Activated T-cell treated with anti-CD3 and anti-CD28 coated beads, Interleukin-2, amount 50 U/mL, for 24 hours (primary cell): ENCODE data around the gene CEP350.

Experiments
- DNase-seq: peaks from one replicate; pipeline ENCODE4 v3.0.0-alpha.2; 2020
- H3K27ac Mint-ChIP-seq: 2 replicates; pipeline ENCODE4 v1.8.0; 2020; ENCODE audit warnings: mild to moderate bottlenecking, mixed read lengths
- H3K27me3 Mint-ChIP-seq: 2 replicates; pipeline ENCODE4 v1.8.0; 2020; ENCODE audit warnings: mixed read lengths
- H3K36me3 Mint-ChIP-seq: 2 replicates; pipeline ENCODE4 v1.8.0; 2020; ENCODE audit warnings: low read depth, mixed read lengths
- H3K4me1 Mint-ChIP-seq: 2 replicates; pipeline ENCODE4 v1.8.0; 2020; ENCODE audit warnings: low read depth, mixed read lengths
- H3K4me3 Mint-ChIP-seq: 2 replicates; pipeline ENCODE4 v1.8.0; 2020; ENCODE audit warnings: mild to moderate bottlenecking, moderate library complexity, mixed read lengths
- H3K9me3 Mint-ChIP-seq: 2 replicates; pipeline ENCODE4 v1.8.0; 2020; ENCODE audit warnings: mixed read lengths

Gene CEP350

DNA sequence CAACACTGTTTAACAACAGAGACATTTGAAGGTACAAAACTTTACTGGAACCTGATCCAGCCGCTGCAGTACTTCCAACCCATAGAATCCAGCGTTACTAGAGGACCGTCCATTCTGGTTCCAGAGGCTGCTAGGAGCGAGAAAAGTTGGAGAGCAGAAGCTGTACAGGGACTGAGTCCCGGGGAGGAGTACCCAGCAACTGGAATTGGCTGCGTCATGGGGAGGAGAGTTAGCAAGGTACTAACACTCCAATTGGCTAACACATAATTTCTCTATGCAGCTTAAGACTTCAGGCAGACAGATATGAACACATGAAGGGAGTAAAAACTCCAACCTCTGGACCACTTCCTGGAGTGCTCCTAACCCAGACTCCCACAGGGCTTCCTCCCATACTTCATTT lies 198.0 kb downstream of the CEP350 start:
- H3K36me3 Mint-ChIP-seq: peaks cover 2% of the 10 kb centered on the region
- H3K9me3 Mint-ChIP-seq: no peaks in the 10 kb centered on the region
- no peak for DNase-seq
- no peaks in the 10 kb centered on the region for H3K27me3 Mint-ChIP-seq
- H3K4me3 Mint-ChIP-seq: no peak overlapping the region
- H3K4me1 Mint-ChIP-seq: peaks cover 28% of the 10 kb centered on the region
- no peak overlapping the region for H3K27ac Mint-ChIP-seq

DNA sequence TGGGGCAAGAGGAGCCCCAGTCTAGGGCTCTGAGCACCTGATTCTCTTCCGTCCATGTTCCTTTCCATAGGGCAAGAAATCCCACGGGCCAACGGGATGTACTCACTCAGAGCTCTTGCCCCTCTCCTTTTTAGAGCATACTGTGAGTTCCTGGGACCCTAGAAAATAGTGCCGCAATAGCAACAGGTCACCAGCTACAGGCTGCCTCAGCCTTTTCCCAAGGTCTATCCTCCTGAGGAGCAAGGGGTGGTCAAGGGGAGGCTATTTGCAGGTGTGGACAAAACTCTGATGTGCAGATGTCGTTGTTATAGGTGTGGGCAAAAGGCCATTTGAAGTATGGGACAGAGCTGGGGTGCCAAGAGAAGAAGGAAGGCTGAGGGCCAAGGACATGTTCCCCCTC lies 198.4 kb downstream of the CEP350 start:
- Mint-ChIP-seq H3K4me1 (peaks cover 29% of the 10 kb centered on the region), H3K4me3 (peak overlapping the region; percentile 90)

DNA sequence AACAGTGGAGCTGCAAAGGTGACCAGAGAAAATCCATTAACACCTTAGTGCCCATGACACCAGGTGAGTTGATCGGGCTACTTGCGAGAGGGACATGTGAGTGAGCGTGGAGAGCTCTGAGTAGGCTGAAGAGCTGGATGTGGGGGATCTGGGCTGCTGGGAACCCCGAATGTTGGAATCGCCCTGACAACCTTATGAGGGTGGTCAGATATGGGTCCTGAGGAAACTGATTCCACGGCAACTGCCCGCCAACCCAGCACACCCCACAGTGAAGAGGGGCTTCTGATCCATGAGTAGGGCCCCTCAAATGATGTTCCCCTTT lies 199.4 kb downstream of the CEP350 start:
- no peaks in the 10 kb centered on the region for H3K9me3 Mint-ChIP-seq
- no peaks in the 10 kb centered on the region for H3K27me3 Mint-ChIP-seq
- H3K36me3 Mint-ChIP-seq: peaks cover 2% of the 10 kb centered on the region
- peaks cover 32% of the 10 kb centered on the region for H3K4me1 Mint-ChIP-seq
- H3K27ac Mint-ChIP-seq: peak overlapping the region; percentile 90
- peak overlapping the region; percentile 90 for H3K4me3 Mint-ChIP-seq
- no peak for DNase-seq

More for the DNA sequence above, 198.4 kb downstream of the CEP350 start:
- DNase-seq: no peak
- no peaks in the 10 kb centered on the region for H3K9me3 Mint-ChIP-seq
- no peaks in the 10 kb centered on the region for H3K27me3 Mint-ChIP-seq
- H3K27ac Mint-ChIP-seq: no peak overlapping the region
- peaks cover 2% of the 10 kb centered on the region for H3K36me3 Mint-ChIP-seq

DNA sequence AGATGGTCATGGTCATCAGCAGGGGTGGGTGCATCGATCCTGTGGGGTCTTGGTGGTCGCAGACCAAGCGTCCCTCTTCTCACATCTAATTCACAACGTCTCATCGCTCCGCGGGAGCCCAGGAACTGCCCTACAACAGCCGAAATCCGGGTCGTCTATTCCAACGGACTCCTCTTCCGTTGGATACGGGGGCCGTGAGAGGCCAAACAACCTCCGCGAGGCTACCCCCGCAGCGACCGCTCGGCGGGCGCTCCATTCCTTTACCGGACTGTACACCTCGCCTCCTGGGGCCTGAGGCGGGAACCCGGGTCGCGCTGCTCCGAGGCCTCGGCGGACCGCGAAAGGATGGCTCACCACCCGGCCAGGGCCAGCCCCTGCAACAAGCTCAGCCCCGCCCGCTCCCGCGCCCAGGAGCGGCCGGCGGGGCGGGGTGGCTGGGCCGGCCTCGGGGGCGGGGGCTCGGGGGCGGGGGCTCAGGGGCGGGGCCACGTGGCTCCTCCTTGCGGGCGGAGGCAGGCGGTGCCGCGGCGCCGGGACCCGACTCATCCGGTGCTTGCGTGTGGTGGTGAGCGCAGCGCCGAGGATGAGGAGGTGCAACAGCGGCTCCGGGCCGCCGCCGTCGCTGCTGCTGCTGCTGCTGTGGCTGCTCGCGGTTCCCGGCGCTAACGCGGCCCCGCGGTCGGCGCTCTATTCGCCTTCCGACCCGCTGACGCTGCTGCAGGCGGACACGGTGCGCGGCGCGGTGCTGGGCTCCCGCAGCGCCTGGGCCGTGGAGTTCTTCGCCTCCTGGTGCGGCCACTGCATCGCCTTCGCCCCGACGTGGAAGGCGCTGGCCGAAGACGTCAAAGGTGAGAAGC lies 199.9 kb downstream of the CEP350 start, which contains the start of gene QSOX1:
TSS of gene QSOX1 (plus strand) at position 545 of the 857 bp plus-strand sequence. CDS start at position 584, 39 bp downstream.
- H3K27me3 Mint-ChIP-seq: no peaks in the 10 kb centered on the region
- H3K4me1 Mint-ChIP-seq: peaks cover 33% of the 10 kb centered on the region
- H3K36me3 Mint-ChIP-seq: peaks cover 2% of the 10 kb centered on the region
- peak within 1 kb of the TSS; percentile 91 for H3K27ac Mint-ChIP-seq
- H3K9me3 Mint-ChIP-seq: no peaks in the 10 kb centered on the region
- peak within 1 kb of the TSS; percentile 90 for H3K4me3 Mint-ChIP-seq
- DNase-seq: peak; percentile 94

DNA sequence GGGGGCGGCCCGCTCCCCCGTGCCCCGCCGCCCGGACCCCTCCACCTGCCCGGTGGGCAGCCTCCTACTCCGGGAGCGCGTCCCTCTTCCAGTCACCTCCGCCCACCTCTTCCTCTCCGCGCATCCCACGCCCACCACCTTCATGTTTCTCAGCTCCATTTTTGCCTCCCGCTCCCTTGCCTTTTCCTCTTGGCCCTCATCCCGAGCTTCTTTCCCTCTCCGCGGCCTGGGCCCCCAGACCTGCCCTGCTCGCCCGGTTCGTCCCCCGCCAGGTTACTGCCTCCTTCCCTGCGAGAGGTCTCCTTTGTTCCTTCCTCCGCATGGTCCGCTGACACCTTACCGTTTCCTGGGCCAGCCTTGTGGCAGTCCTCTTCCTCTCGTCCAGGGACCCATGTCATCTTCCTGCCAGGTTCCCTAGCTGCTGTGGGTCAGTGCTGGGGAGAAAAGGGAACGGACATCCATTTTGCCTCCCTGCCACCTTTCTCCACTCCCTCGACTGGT lies 200.6 kb downstream of the CEP350 start:
- H3K36me3 Mint-ChIP-seq: peaks cover 2% of the 10 kb centered on the region
- peak overlapping the region; percentile 91 for H3K27ac Mint-ChIP-seq
- H3K9me3 Mint-ChIP-seq: no peaks in the 10 kb centered on the region
- DNase-seq: no peak
- H3K4me1 Mint-ChIP-seq: peaks cover 35% of the 10 kb centered on the region
- no peaks in the 10 kb centered on the region for H3K27me3 Mint-ChIP-seq
- peak overlapping the region; percentile 87 for H3K4me3 Mint-ChIP-seq

DNA sequence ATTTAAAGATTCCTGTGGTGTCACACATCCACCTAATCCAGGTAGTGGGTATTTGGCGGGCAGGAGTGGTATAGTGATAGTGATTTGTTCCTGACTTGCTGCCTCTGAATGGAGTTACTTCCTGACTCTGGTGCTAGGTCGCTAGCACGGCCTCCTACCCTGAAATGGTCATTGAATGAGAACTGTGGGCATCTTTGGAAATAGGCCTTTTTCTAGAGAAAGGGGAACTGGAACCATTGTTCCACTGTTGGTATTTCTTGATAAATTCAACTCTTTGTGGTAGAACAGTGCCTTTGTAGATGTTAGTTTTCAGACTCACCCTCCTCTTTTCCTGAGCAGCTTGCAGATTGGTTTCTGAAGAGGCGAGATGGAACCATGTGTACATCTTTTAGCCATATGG lies 201.6 kb downstream of the CEP350 start:
- DNase-seq: no peak
- H3K27me3 Mint-ChIP-seq: no peaks in the 10 kb centered on the region
- H3K27ac Mint-ChIP-seq: no peak overlapping the region
- peaks cover 2% of the 10 kb centered on the region for H3K36me3 Mint-ChIP-seq
- peak overlapping the region; percentile 87 for H3K4me3 Mint-ChIP-seq
- no peaks in the 10 kb centered on the region for H3K9me3 Mint-ChIP-seq
- H3K4me1 Mint-ChIP-seq: peaks cover 35% of the 10 kb centered on the region

DNA sequence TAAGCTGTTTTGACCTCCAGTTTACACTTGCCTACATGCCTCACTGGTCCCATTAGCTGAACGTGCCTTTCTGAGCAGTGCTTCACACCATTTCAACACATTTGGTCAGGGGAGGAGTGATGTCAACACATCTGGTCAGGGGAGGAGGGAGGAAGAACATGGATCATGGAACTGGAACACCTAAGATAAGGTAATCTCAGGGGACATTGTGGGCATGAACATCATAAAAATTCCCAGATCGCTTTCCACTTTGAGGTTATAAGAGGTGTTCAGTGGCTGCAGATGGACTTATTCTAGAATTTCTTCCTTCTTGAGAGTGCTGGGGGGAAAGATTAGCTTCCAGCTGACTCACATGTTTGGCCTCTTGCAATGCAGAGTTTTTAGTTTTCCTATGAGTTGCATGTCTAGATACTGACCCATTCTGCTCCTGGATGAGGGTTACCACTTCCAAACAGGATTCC lies 202.1 kb downstream of the CEP350 start:
- Mint-ChIP-seq H3K9me3 (no peaks in the 10 kb centered on the region), H3K27me3 (no peaks in the 10 kb centered on the region), H3K36me3 (peaks cover 2% of the 10 kb centered on the region), H3K27ac (peak overlapping the region; percentile 4), H3K4me3 (peak overlapping the region; percentile 87), H3K4me1 (peaks cover 35% of the 10 kb centered on the region)
- DNase-seq: no peak

DNA sequence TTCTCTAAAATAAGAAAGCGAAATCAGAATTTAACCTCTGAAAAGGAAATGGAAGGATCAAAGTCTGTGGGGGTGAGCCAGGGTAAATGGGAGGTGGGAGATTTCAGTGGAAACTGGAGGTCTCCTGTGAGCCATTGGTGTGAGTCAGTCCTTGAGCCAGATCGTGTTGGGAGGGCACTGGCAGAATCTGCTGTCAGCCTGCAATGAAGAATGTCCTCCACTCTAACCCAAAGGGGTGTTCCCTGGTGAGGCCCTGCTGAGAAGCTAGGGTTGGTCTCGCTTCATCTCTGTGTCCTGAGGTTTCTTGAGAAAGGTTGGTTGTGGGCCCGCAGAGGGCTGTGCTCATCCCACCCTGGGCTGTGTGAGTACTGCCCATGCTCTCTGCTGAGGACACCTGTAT lies 202.5 kb downstream of the CEP350 start:
- H3K36me3 Mint-ChIP-seq: peaks cover 2% of the 10 kb centered on the region
- DNase-seq: no peak
- no peak overlapping the region for H3K4me3 Mint-ChIP-seq
- H3K4me1 Mint-ChIP-seq: peaks cover 35% of the 10 kb centered on the region
- no peaks in the 10 kb centered on the region for H3K27me3 Mint-ChIP-seq
- no peak overlapping the region for H3K27ac Mint-ChIP-seq
- no peaks in the 10 kb centered on the region for H3K9me3 Mint-ChIP-seq

DNA sequence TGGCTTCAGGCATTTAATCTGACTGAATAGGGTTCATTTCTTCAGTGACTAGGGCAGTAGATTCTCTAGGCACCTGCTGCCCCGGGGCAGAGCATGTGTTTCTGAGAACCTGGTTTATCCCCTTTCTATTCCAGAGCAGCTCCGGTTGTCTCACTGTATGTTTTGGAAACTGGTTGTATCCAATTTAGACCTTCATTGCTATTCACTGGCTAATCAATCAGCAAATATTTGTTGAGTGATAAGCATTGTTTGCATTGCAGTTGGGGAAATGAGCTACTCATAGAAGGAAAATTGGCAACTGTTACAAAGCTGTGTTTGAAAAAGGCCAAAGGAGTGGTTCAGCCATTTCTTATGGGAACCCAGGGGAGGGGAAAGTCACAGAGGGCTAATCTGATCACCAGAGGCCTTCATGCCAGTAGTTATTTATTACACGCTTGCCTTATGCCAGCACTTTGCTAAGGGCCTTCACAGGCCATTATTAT lies 203.0 kb downstream of the CEP350 start:
- H3K27ac Mint-ChIP-seq: no peak overlapping the region
- no peak for DNase-seq
- H3K36me3 Mint-ChIP-seq: peaks cover 2% of the 10 kb centered on the region
- H3K4me3 Mint-ChIP-seq: no peak overlapping the region
- H3K27me3 Mint-ChIP-seq: no peaks in the 10 kb centered on the region
- H3K9me3 Mint-ChIP-seq: no peaks in the 10 kb centered on the region
- H3K4me1 Mint-ChIP-seq: peaks cover 35% of the 10 kb centered on the region

DNA sequence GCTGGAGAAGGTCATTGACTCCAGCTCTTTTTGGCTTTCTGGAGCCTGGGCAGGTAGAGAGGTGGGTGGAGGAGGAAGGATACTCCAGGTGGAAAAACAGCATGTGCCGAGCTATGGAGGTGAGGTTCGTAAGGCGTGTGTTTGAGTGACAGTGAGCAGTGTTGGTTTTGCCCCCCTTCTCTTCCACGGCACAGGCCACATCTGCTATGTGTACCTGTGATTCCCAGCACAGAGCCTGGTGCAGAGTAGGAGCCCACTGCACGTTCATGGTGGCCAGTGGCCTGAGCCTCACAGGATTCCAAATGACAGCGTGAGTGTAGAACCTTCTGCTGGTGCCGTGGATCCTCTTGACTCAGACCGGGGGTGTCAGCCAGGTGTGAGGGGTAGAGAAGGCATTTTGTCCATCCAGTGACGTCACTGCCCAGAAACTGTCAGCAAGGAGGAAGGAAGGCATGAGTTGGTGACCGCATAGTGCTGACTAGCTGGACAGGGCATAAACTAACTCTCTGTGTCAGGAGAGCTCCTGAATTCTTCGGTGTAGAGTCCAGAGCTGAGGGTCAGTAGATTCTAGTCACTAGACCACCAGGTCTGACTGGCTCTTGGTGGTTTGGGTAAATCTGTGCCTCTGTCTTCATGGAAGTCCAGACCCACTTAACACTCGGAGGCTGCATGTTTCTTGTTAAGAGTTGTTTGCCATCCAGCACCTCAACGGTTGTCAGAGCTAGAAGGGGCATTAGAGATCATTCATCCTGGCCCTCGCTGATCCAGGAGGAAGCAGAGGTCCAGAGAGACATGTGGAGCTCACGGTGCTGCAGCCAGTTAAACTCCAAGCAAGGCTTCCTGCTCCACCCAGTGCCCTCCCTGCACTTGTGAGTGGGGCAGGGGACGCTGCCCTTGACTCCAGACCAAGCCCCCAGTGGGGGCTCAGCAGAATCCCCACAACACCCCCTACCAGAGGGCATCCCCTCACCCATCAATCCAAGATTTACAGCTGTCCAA lies 203.8 kb downstream of the CEP350 start:
- Mint-ChIP-seq H3K27ac (no peak overlapping the region), H3K4me3 (no peak overlapping the region), H3K27me3 (no peaks in the 10 kb centered on the region), H3K9me3 (no peaks in the 10 kb centered on the region), H3K4me1 (peaks cover 35% of the 10 kb centered on the region), H3K36me3 (peaks cover 2% of the 10 kb centered on the region)
- no peak for DNase-seq

DNA sequence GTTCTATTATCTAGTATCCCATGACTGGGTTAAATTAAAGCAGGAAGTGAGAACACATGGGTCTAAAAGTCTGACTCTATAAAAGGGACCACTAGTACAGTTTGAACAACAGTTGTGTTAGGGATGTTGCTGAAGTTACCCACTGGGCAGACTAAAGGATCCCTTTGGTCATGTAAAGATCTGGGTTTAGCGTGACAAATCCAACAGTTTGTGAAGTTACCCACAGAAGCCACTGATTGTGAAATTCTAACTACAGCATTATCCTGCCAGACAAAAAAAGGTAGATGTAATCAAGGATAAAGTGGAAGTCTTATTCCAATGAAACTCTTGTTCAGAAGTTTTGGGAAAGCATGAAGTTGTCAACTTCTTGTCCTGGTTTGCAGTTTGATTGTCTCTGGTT lies 205.7 kb downstream of the CEP350 start:
- Mint-ChIP-seq H3K4me3 (no peak overlapping the region), H3K4me1 (peaks cover 29% of the 10 kb centered on the region), H3K27me3 (no peaks in the 10 kb centered on the region), H3K9me3 (no peaks in the 10 kb centered on the region), H3K36me3 (no peaks in the 10 kb centered on the region), H3K27ac (no peak overlapping the region)
- DNase-seq: no peak

DNA sequence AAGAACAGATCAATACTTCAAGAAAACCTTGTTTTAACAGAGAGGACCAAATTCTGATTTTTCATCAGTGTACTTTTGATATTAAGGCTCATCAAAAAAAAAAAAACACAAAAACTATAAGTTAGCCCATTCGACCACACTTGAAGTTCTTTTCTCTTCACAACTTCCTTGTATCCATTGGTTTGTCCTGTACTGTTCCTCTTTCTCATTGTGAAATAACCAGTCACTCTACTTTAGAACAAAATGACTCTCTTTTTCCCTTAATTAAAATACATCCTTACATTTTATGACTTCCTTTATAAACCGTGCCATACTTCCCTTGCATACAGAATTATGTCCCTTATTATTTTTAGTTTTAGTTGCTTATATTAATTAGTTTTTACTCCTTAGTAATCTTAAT lies 208.4 kb downstream of the CEP350 start:
- Mint-ChIP-seq H3K36me3 (peaks cover 5% of the 10 kb centered on the region), H3K27me3 (no peaks in the 10 kb centered on the region), H3K9me3 (no peaks in the 10 kb centered on the region), H3K4me1 (peaks cover 8% of the 10 kb centered on the region), H3K4me3 (no peak overlapping the region), H3K27ac (no peak overlapping the region)
- DNase-seq: no peak
